WTC11 (cell line): Measurements from ENCODE around the gene OXLD1. TPM values are rescaled to one million over a fixed set of nuclear protein-coding genes. Genes with fewer than 3 reads are reported as not detected.
A peak's percentile ranks its signal among the peaks of the same experiment; 100 is the strongest.

Experiments used
- AFF4 ChIP-seq: sonication (generic); formaldehyde crosslinking; IDR thresholded peaks from 2 replicates; pipeline ENCODE4 v1.8.1; 2023; ENCODE audit warnings: mild to moderate bottlenecking, missing genetic modification reagents, borderline replicate concordance
- CBFB ChIP-seq: sonication (generic); formaldehyde crosslinking; IDR thresholded peaks from 2 replicates; pipeline ENCODE4 v1.8.1; 2022; ENCODE audit warnings: mild to moderate bottlenecking, low read depth, missing genetic modification reagents
- GABPB1 ChIP-seq: sonication (generic); formaldehyde crosslinking; IDR thresholded peaks from 2 replicates; pipeline ENCODE4 v1.8.1; 2023; ENCODE audit warnings: mild to moderate bottlenecking, missing genetic modification reagents
- GRHL2 ChIP-seq: fragments of 250-450 bp; sonication (Bioruptor Pico); IDR thresholded peaks from 2 replicates; pipeline ENCODE4 v1.8.0; 2022; ENCODE audit warnings: mild to moderate bottlenecking, moderate library complexity; ENCODE audit not compliant: insufficient replicate concordance, severe bottlenecking
- NFYB ChIP-seq: sonication (generic); formaldehyde crosslinking; conservative IDR thresholded peaks from 2 replicates; pipeline ENCODE4 v1.8.0; 2022; ENCODE audit warnings: low read depth, missing genetic modification reagents
- STAT6 ChIP-seq: sonication (generic); formaldehyde crosslinking; conservative IDR thresholded peaks from 2 replicates; pipeline ENCODE4 v1.8.1; 2023; ENCODE audit warnings: mild to moderate bottlenecking, low read depth, missing genetic modification reagents, moderate library complexity
- TEAD1 ChIP-seq: sonication (generic); formaldehyde crosslinking; IDR thresholded peaks from 2 replicates; pipeline ENCODE4 v1.8.0; 2022; ENCODE audit warnings: mild to moderate bottlenecking, missing genetic modification reagents
- TEAD4 ChIP-seq: sonication (generic); formaldehyde crosslinking; IDR thresholded peaks from 2 replicates; pipeline ENCODE4 v1.8.0; 2022; ENCODE audit warnings: mild to moderate bottlenecking, missing genetic modification reagents
- USF1 ChIP-seq: sonication (generic); formaldehyde crosslinking; IDR thresholded peaks from 2 replicates; pipeline ENCODE4 v1.8.0; 2022; ENCODE audit warnings: mild to moderate bottlenecking, missing genetic modification reagents
- ZNF317 ChIP-seq: sonication (generic); formaldehyde crosslinking; IDR thresholded peaks from 2 replicates; pipeline ENCODE4 v1.8.1; 2023; ENCODE audit warnings: low read depth, mild to moderate bottlenecking, moderate library complexity, missing genetic modification reagents, borderline replicate concordance
- ZNF423 ChIP-seq: fragments of 250-450 bp; sonication (Bioruptor Pico); IDR thresholded peaks from 2 replicates; pipeline ENCODE4 v2.1.2; 2022; ENCODE audit warnings: mild to moderate bottlenecking, moderate library complexity
- total RNA-seq: library from RNA; stranded (reverse); gene quantifications from 3 replicates; pipeline ENCODE4 v1.2.3, GENCODE V29; 2021
- TF ChIP-seq, protein P1 (sequence below): sonication (generic); formaldehyde crosslinking; IDR thresholded peaks from 2 replicates; pipeline ENCODE4 v1.8.0; 2023; ENCODE audit warnings: missing genetic modification reagents, mild to moderate bottlenecking, borderline replicate concordance
- TF ChIP-seq, protein P2 (sequence below): fragments of 250-450 bp; sonication (Bioruptor Pico); IDR thresholded peaks from 2 replicates; pipeline ENCODE4 v1.9.0; 2021; ENCODE audit warnings: moderate library complexity, mild to moderate bottlenecking, inconsistent platforms, borderline replicate concordance
- TF ChIP-seq, protein P3 (sequence below): sonication (generic); formaldehyde crosslinking; IDR thresholded peaks from 2 replicates; pipeline ENCODE4 v1.8.1; 2023; ENCODE audit warnings: mild to moderate bottlenecking, missing genetic modification reagents

OXLD1 gene
- total RNA-seq, 1 experiment from 2014 or later, result 49.6 TPM

DNA sequence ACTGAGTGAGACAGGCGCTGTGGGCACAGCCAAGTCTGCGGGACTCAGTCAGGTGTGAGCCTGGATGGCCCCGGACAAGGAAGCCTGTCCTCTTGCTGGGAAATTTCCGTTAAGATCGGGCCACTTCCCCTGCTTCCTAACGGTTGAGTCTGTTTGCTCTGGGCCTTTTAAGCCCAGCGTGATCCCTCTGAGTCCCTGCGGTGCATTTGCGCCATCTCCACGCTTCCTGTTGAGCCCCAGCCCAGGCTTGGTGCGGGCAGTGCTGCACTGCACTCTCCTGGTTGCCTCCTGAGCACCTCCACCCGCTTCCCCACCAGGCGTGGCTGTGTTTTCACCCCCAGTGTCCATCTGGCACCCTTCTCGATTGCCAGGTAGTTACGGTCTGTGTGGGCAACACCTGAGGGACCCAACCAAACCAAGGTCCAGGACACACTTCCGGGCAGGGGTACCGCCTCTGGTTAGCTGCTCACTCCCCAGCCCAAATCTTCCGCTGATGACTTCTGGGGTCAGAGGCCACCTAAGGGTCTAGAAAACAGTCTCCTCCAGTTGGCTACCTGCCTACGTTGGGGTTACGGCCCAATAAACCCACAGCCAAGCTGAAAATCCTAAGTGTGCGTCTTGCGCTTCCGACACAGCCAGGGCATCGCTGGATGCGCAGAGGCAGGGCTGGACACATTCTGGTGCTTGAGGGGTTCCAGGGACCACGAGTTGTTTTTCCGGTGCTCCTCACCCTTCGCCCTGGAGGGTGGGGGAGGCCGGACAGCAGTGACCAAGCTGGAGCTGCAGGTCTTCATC is 44.3 kb upstream of the OXLD1 start (continued):
- TF ChIP-seq, protein P1, sequence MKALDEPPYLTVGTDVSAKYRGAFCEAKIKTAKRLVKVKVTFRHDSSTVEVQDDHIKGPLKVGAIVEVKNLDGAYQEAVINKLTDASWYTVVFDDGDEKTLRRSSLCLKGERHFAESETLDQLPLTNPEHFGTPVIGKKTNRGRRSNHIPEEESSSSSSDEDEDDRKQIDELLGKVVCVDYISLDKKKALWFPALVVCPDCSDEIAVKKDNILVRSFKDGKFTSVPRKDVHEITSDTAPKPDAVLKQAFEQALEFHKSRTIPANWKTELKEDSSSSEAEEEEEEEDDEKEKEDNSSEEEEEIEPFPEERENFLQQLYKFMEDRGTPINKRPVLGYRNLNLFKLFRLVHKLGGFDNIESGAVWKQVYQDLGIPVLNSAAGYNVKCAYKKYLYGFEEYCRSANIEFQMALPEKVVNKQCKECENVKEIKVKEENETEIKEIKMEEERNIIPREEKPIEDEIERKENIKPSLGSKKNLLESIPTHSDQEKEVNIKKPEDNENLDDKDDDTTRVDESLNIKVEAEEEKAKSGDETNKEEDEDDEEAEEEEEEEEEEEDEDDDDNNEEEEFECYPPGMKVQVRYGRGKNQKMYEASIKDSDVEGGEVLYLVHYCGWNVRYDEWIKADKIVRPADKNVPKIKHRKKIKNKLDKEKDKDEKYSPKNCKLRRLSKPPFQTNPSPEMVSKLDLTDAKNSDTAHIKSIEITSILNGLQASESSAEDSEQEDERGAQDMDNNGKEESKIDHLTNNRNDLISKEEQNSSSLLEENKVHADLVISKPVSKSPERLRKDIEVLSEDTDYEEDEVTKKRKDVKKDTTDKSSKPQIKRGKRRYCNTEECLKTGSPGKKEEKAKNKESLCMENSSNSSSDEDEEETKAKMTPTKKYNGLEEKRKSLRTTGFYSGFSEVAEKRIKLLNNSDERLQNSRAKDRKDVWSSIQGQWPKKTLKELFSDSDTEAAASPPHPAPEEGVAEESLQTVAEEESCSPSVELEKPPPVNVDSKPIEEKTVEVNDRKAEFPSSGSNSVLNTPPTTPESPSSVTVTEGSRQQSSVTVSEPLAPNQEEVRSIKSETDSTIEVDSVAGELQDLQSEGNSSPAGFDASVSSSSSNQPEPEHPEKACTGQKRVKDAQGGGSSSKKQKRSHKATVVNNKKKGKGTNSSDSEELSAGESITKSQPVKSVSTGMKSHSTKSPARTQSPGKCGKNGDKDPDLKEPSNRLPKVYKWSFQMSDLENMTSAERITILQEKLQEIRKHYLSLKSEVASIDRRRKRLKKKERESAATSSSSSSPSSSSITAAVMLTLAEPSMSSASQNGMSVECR (CRISPR knock-in tag), result peak; percentile 50; the same call in 1 of the 2 replicates
- TF ChIP-seq CBFB (no peak), STAT6 (CRISPR knock-in tag) (no peak), USF1 (no peak), GRHL2 (CRISPR knock-in tag) (no peak), GABPB1 (no peak), ZNF317 (CRISPR knock-in tag) (no peak), AFF4 (CRISPR knock-in tag) (no peak), NFYB (no peak), TEAD1 (0 out of 2 replicates have a peak, but pooled peaks have one; percentile 44), TEAD4 (CRISPR knock-in tag) (no peak), ZNF423 (CRISPR knock-in tag) (peak; percentile 60; the same call in 1 of the 2 replicates)
- TF ChIP-seq, protein P2, sequence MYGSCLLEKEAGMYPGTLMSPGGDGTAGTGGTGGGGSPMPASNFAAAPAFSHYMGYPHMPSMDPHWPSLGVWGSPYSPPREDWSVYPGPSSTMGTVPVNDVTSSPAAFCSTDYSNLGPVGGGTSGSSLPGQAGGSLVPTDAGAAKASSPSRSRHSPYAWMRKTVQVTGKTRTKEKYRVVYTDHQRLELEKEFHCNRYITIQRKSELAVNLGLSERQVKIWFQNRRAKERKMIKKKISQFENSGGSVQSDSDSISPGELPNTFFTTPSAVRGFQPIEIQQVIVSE (CRISPR knock-in tag), result no peak
- TF ChIP-seq, protein P3, sequence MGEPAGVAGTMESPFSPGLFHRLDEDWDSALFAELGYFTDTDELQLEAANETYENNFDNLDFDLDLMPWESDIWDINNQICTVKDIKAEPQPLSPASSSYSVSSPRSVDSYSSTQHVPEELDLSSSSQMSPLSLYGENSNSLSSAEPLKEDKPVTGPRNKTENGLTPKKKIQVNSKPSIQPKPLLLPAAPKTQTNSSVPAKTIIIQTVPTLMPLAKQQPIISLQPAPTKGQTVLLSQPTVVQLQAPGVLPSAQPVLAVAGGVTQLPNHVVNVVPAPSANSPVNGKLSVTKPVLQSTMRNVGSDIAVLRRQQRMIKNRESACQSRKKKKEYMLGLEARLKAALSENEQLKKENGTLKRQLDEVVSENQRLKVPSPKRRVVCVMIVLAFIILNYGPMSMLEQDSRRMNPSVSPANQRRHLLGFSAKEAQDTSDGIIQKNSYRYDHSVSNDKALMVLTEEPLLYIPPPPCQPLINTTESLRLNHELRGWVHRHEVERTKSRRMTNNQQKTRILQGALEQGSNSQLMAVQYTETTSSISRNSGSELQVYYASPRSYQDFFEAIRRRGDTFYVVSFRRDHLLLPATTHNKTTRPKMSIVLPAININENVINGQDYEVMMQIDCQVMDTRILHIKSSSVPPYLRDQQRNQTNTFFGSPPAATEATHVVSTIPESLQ (CRISPR knock-in tag), result no peak
